ENCODE data around the gene USP15.

Gene USP15

GRCh38 chr12:62414180-62414579, 154.0 kb downstream of the USP15 start:
- DNase-seq (ENCODE audit: low spot score): no peak
- TF ChIP-seq CTCF (IDR thresholded peaks at IDR 0.05; ENCODE audit: extremely low read depth, insufficient read depth, missing control alignments): no peak
- in situ Hi-C loops (cut with MboI; ENCODE audit: low pct_unique_long_range_greater_than_20kb, low sequenced_read_pairs, unreplicated experiment): no loop called here

GRCh38 chr12:62426089-62426488, 165.9 kb downstream of the USP15 start:
- TF ChIP-seq CTCF (IDR thresholded peaks at IDR 0.05; ENCODE audit: extremely low read depth, insufficient read depth, missing control alignments): no peak
- no peak for DNase-seq (ENCODE audit: low spot score)
- in situ Hi-C loops (cut with MboI; ENCODE audit: low pct_unique_long_range_greater_than_20kb, low sequenced_read_pairs, unreplicated experiment): no loop called here

GRCh38 chr12:62429457-62429856, 169.3 kb downstream of the USP15 start:
- DNase-seq (ENCODE audit: low spot score): no peak
- in situ Hi-C loops (cut with MboI; ENCODE audit: low pct_unique_long_range_greater_than_20kb, low sequenced_read_pairs, unreplicated experiment): no loop called here
- TF ChIP-seq CTCF (IDR thresholded peaks at IDR 0.05; ENCODE audit: extremely low read depth, insufficient read depth, missing control alignments): no peak

GRCh38 chr12:62434494-62435302, 174.5 kb downstream of the USP15 start:
- TF ChIP-seq CTCF (IDR thresholded peaks at IDR 0.05; ENCODE audit: extremely low read depth, insufficient read depth, missing control alignments): no peak

GRCh38 chr12:62435303-62436163, 175.3 kb downstream of the USP15 start:
- peak; percentile 59 for TF ChIP-seq CTCF (IDR thresholded peaks at IDR 0.05; ENCODE audit: extremely low read depth, insufficient read depth, missing control alignments)
- in situ Hi-C loops (cut with MboI; ENCODE audit: low pct_unique_long_range_greater_than_20kb, low sequenced_read_pairs, unreplicated experiment): loop anchor here (10.0 kb wide), 1 partner anchor 359 kb away; no protein-coding TSS in a partner anchor
- DNase-seq (ENCODE audit: low spot score): peak; percentile 54

More at GRCh38 chr12:62434494-62435302, 174.5 kb downstream of the USP15 start:
- no peak for DNase-seq (ENCODE audit: low spot score)
- in situ Hi-C loops (cut with MboI; ENCODE audit: low pct_unique_long_range_greater_than_20kb, low sequenced_read_pairs, unreplicated experiment): loop anchor here (10.0 kb wide), 1 partner anchor 360 kb away; no protein-coding TSS in a partner anchor

- in situ Hi-C loops (cut with MboI; ENCODE audit: low pct_unique_long_range_greater_than_20kb, low sequenced_read_pairs, unreplicated experiment): loop anchor here (10.0 kb wide), 1 partner anchor 359 kb away; no protein-coding TSS in a partner anchor
These were observed 175.9 kb downstream of the USP15 start for GRCh38 chr12:62436164-62436503.

More at GRCh38 chr12:62436164-62436503, 175.9 kb downstream of the USP15 start:
- TF ChIP-seq CTCF (IDR thresholded peaks at IDR 0.05; ENCODE audit: extremely low read depth, insufficient read depth, missing control alignments): no peak
- DNase-seq (ENCODE audit: low spot score): no peak

All from GM13977 (cell line).